OCI-LY1 (cell line): ENCODE measurements around the gene CACNA1B.
"Not testable (repeated sequence)": the region's sequence is repeated elsewhere in the genome, so short reads cannot be mapped to it uniquely, and the experiment has no call there.

Source experiments
- H2AFZ ChIP-seq: fragments of 200-600 bp; sonication (generic), shearing (Covaris generic); 2 replicates; pipeline ENCODE4 v1.6.0; 2014; ENCODE audit warnings: antibody characterized with exemption, mild to moderate bottlenecking, low read length
- H3F3A ChIP-seq: fragments of 200-600 bp; sonication (generic), shearing (Covaris generic); 2 replicates; pipeline ENCODE4 v1.6.0; 2014; ENCODE audit warnings: mild to moderate bottlenecking, antibody characterized with exemption, low read length, moderate library complexity; ENCODE audit not compliant: insufficient read depth
- H3K27ac ChIP-seq: fragments of 200-600 bp; sonication (generic); 2 replicates; pipeline ENCODE4 v1.5.1; 2014; ENCODE audit warnings: low read length, mixed run types, mild to moderate bottlenecking, low read depth; ENCODE audit not compliant: poor library complexity, severe bottlenecking
- H3K27me3 ChIP-seq: fragments of 200-600 bp; sonication (generic); 2 replicates; pipeline ENCODE4 v1.6.0; 2014; ENCODE audit warnings: antibody characterized with exemption, mild to moderate bottlenecking, low read length, moderate library complexity; ENCODE audit not compliant: insufficient read depth
- H3K36me3 ChIP-seq: fragments of 200-600 bp; sonication (generic); 2 replicates; pipeline ENCODE4 v1.6.1; 2014; ENCODE audit warnings: mild to moderate bottlenecking, antibody characterized with exemption, low read length, moderate library complexity, mixed read lengths; ENCODE audit not compliant: insufficient read depth
- H3K4me1 ChIP-seq: fragments of 200-600 bp; sonication (generic); 2 replicates; pipeline ENCODE4 v1.5.1; 2014; ENCODE audit warnings: mild to moderate bottlenecking, low read length, moderate library complexity; ENCODE audit not compliant: insufficient read depth, severe bottlenecking
- H3K4me2 ChIP-seq: fragments of 200-600 bp; sonication (generic), shearing (Covaris generic); 2 replicates; pipeline ENCODE4 v1.6.1; 2014; ENCODE audit warnings: low read length
- H3K4me3 ChIP-seq: fragments of 200-600 bp; sonication (generic); 2 replicates; pipeline ENCODE4 v1.5.1; 2014; ENCODE audit warnings: low read length, low read depth, mild to moderate bottlenecking, mixed read lengths; ENCODE audit not compliant: poor library complexity, severe bottlenecking
- H3K79me2 ChIP-seq: fragments of 200-600 bp; shearing (Covaris generic); 2 replicates; pipeline ENCODE4 v1.6.1; 2016; ENCODE audit warnings: mixed run types, low read length, mixed read lengths; ENCODE audit not compliant: insufficient read depth
- H3K9ac ChIP-seq: fragments of 200-600 bp; sonication (generic), shearing (Covaris generic); 2 replicates; pipeline ENCODE4 v1.6.1; 2014; ENCODE audit warnings: mild to moderate bottlenecking, low read length, mixed read lengths
- H3K9me2 ChIP-seq: fragments of 200-600 bp; sonication (generic), shearing (Covaris generic); 2 replicates; pipeline ENCODE4 v1.6.1; 2014; ENCODE audit warnings: low read depth, mild to moderate bottlenecking, low read length, mixed read lengths
- H3K9me3 ChIP-seq: fragments of 200-600 bp; shearing (Covaris generic); 2 replicates; pipeline ENCODE4 v1.6.1; 2014; ENCODE audit warnings: low read length, mixed read lengths
- H4K20me1 ChIP-seq: fragments of 200-600 bp; sonication (generic), shearing (Covaris generic); 2 replicates; pipeline ENCODE4 v1.6.0; 2016; ENCODE audit warnings: mild to moderate bottlenecking, low read length; ENCODE audit not compliant: insufficient read depth
- EZH2 ChIP-seq: fragments of 200-600 bp; sonication (generic), shearing (Covaris generic); IDR thresholded peaks from 2 replicates; pipeline ENCODE4 v1.8.0; 2017; ENCODE audit warnings: borderline replicate concordance, mixed run types, mild to moderate bottlenecking, antibody characterized with exemption, low read length, moderate library complexity, mixed read lengths
- TF ChIP-seq, protein P1 (sequence below): fragments of 200-600 bp; sonication (generic), shearing (Covaris generic); IDR thresholded peaks from 2 replicates; pipeline ENCODE4 v1.5.1; 2017; ENCODE audit warnings: mild to moderate bottlenecking, antibody characterized with exemption, low read length, moderate library complexity, mixed read lengths

Gene CACNA1B

DNA sequence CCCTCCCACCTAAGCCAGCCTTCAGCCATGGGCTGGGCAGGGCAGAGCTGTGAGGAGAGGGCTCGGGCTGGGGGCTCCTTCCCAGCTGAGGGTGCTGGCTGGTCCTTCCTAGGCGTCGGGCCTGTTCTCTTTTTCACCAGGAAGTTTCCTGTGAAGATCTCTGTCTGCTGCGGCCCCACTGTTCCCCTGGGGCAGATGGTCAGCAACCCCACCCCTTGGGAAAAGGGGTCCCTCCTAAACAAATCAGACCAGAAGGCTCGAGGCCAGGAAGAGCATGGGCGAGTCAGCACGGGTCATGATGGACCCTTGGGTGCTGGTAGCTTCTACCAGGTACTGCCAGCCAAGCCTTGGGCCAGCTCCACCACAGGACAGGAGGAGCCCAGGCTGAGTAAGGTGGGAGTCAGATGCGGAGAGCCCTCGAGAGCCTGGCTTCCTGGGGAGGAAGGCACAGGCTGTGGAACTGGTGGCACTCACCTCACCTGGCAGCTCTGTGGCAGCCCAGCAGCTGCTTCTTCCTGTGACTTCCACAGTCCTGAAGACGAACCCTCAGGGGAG is 3.5 kb downstream of the CACNA1B start:
- H4K20me1 ChIP-seq, result no peaks in the 10 kb centered on the region
- no peak overlapping the region for H3K27ac ChIP-seq
- H3K27me3 ChIP-seq, result no peaks in the 10 kb centered on the region
- no peaks in the 10 kb centered on the region for H3K9me3 ChIP-seq
- no peak overlapping the region for H2AFZ ChIP-seq
- H3K36me3 ChIP-seq, result no peaks in the 10 kb centered on the region
- H3K9me2 ChIP-seq, result no peaks in the 10 kb centered on the region
- no peak overlapping the region for H3K9ac ChIP-seq
- no peaks in the 10 kb centered on the region for H3K4me1 ChIP-seq
- H3K4me2 ChIP-seq, result no peak overlapping the region
- no peaks in the 10 kb centered on the region for H3K79me2 ChIP-seq
- TF ChIP-seq, protein P1, sequence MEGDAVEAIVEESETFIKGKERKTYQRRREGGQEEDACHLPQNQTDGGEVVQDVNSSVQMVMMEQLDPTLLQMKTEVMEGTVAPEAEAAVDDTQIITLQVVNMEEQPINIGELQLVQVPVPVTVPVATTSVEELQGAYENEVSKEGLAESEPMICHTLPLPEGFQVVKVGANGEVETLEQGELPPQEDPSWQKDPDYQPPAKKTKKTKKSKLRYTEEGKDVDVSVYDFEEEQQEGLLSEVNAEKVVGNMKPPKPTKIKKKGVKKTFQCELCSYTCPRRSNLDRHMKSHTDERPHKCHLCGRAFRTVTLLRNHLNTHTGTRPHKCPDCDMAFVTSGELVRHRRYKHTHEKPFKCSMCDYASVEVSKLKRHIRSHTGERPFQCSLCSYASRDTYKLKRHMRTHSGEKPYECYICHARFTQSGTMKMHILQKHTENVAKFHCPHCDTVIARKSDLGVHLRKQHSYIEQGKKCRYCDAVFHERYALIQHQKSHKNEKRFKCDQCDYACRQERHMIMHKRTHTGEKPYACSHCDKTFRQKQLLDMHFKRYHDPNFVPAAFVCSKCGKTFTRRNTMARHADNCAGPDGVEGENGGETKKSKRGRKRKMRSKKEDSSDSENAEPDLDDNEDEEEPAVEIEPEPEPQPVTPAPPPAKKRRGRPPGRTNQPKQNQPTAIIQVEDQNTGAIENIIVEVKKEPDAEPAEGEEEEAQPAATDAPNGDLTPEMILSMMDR, result no peak
- no peak for TF ChIP-seq EZH2
- no peaks in the 10 kb centered on the region for H3F3A ChIP-seq
- H3K4me3 ChIP-seq, result no peak overlapping the region

DNA sequence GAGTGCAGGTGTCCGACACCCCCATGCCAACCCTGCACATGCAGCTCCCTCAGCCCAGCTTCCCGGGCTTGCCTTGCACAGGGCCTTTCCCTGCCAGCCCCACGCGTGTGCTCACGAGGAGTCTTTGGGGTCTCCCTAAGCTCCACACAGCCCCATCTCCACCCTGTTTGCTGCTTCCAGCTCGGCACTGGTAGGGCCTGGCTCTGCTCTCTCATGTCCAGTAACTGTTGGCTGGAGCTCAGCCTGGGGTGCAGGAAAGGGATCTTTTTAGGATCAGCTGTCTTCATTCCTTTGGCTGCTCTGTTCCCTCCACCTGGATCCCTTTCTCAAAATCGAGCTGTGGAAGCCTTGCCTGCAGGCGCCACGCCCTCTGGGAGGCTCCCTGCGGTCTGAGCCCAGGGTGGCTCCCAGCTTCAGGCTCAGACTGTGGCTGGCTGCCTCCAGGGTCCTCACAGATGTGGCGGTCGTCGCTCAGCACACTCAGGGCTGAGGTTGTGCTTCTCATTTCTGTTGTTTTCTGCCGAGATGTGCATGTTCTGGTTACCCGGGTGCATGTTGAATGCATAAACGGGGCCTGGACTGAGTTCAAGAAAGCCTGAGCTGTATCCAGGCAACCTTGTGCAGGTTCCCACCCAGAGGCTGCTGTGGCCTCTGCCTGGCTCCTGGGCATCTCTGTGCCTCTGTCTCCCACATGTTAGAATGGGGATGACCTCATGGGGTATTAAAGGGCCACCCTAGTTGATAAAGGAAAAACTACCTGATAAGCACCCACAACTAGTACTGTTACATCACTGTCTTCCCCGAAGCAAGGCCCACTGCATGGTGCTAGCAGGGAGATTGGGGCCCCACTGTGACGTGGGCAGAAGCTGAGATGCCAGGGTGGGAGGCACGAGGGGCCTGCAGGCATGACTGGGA is 4.3 kb downstream of the CACNA1B start:
- Histone ChIP-seq H3K79me2 (no peaks in the 10 kb centered on the region), H3K9ac (no peak overlapping the region), H3K9me3 (no peaks in the 10 kb centered on the region), H3K4me2 (no peak overlapping the region), H3K4me3 (no peak overlapping the region), H4K20me1 (no peaks in the 10 kb centered on the region), H3K27ac (no peak overlapping the region), H3F3A (no peaks in the 10 kb centered on the region), H2AFZ (no peak overlapping the region), H3K36me3 (no peaks in the 10 kb centered on the region), H3K4me1 (no peaks in the 10 kb centered on the region), H3K27me3 (no peaks in the 10 kb centered on the region), H3K9me2 (no peaks in the 10 kb centered on the region)
- TF ChIP-seq EZH2, result no peak
- TF ChIP-seq, protein P1, result no peak

DNA sequence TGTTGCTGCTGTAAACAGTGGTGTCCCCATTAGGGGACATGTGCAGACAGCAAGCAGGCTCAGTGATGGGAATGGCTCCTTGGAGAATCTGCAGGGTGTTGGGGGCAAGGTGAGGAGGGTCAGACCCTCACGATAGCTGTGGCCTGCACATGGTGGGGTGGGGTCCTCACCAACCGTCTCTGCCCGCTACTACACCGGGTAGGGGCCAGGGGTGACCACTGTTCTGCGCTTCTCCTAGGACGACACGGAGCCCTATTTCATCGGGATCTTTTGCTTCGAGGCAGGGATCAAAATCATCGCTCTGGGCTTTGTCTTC is 4.9 kb downstream of the CACNA1B start:
- no peak overlapping the region for H3K27ac ChIP-seq
- TF ChIP-seq EZH2, result no peak
- TF ChIP-seq, protein P1, result no peak
- H3K9me2 ChIP-seq, result no peaks in the 10 kb centered on the region
- no peaks in the 10 kb centered on the region for H3K79me2 ChIP-seq
- no peak overlapping the region for H3K9ac ChIP-seq
- no peak overlapping the region for H3K4me2 ChIP-seq
- no peaks in the 10 kb centered on the region for H3F3A ChIP-seq
- no peak overlapping the region for H2AFZ ChIP-seq
- H4K20me1 ChIP-seq, result no peaks in the 10 kb centered on the region
- H3K27me3 ChIP-seq, result no peaks in the 10 kb centered on the region
- no peaks in the 10 kb centered on the region for H3K9me3 ChIP-seq
- no peak overlapping the region for H3K4me3 ChIP-seq
- no peaks in the 10 kb centered on the region for H3K36me3 ChIP-seq
- no peaks in the 10 kb centered on the region for H3K4me1 ChIP-seq

DNA sequence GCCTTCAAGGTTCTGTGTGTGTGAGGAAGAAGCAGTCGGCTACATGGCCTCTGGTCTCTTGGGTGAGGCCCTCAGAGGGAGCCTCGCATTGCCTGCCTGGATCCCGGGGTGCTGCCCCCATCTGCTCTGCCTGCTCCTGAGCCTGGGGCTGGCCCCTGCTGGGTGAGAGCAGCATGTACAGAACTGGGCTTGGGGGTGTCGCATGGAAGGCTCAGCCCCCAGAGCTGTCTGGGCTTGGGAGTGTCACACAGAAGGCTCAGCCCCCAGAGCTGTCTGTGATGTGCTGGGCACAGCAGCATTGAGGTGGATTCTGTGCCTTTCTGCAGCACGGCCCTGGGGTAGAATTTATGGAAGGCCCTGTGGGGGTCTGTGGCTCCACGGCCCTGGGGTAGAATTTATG is 6.4 kb downstream of the CACNA1B start:
- H3K36me3 ChIP-seq, H3K27me3 ChIP-seq, H3K27ac ChIP-seq, H3K79me2 ChIP-seq, H3K9me2 ChIP-seq, H2AFZ ChIP-seq, H3K9me3 ChIP-seq, H3K9ac ChIP-seq, H3K4me3 ChIP-seq, H3K4me2 ChIP-seq, H3F3A ChIP-seq, H3K4me1 ChIP-seq, H4K20me1 ChIP-seq: not testable (repeated sequence)

DNA sequence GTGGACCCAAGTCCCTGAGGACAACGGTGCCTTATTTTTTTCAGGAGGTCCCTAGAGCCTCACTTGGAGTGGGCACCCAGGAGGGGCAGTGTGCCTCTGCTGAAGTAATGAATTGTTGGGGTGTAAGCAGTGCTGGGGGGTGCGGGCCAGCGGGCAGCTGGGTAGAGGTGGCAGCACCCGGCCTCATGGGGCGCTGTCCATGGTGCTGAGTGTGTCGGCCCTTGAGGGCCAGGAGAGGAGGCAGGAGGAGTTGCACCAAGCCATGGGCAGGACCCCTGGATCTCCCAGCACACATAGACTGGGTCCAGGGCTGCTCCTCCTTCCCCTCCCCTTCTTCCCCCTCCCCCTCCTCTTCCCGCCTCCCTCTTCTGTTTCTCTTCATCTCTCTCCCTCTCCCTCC is 7.0 kb downstream of the CACNA1B start:
- H3K9ac ChIP-seq, H3K79me2 ChIP-seq, H3K4me2 ChIP-seq, H4K20me1 ChIP-seq, H3K4me1 ChIP-seq, H3K9me2 ChIP-seq, H3F3A ChIP-seq, H3K27ac ChIP-seq, H2AFZ ChIP-seq, H3K36me3 ChIP-seq, H3K9me3 ChIP-seq, H3K4me3 ChIP-seq, H3K27me3 ChIP-seq: not testable (repeated sequence)
